CD4-positive, alpha-beta T cell treated with Interleukin-6 at 100 ng/mL for 8 hours (primary cell): Measurements from ENCODE around the gene RILPL1.

Source experiments
- DNase-seq: peaks from one replicate; pipeline ENCODE4 v3.0.0-alpha.2; 2020; ENCODE audit warnings: mixed read lengths, low spot score

RILPL1 gene

DNA sequence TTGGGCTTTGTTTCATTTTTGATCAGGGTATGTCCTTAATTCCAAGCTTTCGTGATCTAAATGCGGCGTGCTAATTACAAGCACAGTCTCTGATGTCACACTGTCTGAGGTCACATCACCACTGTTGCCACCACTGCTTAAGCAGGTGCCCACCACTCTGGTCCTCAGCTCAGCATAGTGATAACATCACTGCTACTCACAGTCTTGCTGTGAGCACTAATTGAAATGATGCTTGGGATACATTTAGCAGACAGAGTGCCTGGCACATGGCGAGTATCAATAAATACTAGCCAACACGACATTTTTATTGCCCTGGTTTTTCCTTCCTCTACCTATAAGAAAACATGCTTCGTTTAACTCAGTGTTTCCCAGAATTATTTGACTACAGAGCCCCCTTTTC lies 104.9 kb downstream of the RILPL1 start:
- DNase-seq = no peak

DNA sequence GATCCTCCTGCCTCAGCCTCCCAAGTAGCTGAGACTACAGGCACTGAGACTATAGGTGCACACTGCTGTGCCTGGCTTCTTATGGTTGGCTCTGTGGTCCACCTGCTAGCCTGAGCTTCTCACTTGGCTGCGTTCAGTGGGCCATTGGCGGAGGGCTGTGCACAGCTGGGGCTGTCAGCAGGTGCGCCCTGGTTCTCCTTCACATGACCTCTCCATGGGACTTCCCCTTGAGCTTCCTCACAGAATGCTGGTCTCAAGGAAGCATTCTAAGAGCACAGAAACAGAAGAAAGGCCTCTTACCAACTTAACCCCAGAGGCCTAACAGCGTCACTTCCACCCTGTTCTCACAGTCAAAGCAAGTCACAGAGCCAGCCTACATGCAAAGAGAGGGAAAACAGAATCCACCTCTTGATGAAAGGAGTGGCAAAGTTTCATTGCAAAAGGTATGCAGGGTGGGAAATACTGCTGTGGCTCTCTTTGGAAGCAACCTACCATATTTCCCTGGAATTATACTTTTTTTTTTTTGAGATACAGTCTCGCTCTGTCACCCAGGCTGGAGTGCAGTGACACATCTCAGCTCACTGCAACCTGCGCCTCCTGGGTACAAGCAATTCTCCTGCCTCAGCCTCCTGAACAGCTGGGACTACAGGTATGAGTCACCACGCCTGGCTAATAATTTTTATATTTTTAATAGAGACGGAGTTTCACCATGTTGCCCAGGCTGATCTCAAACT lies 106.3 kb downstream of the RILPL1 start:
- peak; percentile 24 for DNase-seq

DNA sequence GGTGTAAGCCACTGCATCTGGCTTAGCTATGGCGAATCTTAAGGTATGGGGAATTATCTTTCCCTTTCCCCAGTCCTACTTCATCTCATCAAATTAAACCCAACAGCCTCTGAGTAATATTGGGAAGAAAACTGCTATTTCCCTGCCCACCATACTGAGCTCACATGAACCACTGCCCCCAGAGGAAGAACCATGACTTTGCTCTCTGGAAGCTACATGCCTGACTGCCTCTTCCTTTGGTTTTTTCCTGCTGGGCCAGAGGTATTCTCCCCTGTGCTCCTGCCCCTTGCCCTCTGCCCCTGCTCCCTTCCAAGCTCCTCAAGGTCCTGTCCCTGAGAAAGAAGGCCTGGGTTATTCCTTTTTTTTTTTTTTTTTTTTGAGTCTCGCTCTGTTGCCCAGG lies 112.2 kb downstream of the RILPL1 start:
- no peak for DNase-seq
